DMS 273 treated with DMSO at 0.1 percent for 48 hours (cell line): ENCODE results near the gene ST8SIA4.

Experiments used
- DNase-seq: peaks from one replicate; lab custom pipeline; 2025; lab: John Stamatoyannopoulos, UW

The ST8SIA4 gene

DNA sequence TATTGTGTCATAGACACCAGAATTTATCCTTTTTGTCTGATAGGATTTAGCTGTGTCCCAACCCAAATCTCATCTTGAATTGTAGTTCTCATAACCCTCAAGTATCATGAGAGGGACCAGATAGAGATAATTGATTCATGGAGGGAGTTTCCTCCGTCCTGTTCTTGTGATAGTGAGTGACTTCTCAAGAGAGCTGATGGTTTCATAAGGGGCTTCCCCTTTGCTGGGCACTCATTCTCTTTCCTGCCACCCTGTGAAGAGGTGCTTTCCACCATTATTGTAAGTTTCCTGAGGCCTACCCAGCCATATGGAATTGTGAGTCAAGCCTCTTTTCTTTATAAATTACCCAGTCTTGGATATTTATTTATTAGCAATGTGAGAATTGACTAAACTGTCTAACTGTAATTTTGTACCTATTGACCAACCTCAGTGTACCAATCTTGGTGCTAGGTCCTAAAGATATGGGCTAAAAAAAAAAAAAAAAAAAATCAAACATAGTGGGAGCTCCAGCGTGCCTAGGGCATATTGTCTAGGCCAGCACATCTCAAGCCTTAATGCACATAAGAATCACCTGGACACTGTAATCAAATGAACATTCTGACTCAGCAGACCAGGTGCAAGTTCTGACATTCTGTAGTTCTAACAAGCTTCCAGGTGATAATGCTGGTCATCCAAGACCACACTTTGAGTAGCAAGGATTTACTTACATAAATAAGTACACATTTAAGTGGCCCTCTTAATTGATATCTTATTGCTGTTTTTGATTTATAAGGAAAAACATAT lies 30.5 kb downstream of the ST8SIA4 start:
- no peak for DNase-seq

DNA sequence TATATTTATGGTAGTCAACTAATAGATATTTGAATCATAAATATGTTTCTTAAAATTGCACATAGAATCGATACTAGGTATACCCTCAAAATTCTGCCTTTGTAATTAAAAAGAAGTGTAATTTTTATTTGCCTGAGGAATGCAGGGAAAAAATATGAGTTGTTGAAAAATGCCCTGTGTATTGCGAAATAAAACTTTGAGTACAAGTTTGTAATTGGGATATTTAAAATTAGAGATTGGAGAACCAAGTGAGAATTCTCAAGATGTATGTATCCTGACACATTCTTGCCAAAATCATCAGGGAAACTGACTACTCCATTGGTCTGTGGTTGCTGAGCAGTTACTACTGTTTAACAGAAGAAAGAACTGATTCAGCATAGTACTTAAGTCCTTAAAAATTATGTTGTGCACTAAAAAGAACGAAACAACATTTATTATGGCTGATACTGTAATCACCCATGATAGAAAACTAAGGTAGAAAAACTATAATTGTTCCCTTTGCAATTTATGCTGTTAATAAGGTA lies 36.0 kb downstream of the ST8SIA4 start:
- DNase-seq = no peak

DNA sequence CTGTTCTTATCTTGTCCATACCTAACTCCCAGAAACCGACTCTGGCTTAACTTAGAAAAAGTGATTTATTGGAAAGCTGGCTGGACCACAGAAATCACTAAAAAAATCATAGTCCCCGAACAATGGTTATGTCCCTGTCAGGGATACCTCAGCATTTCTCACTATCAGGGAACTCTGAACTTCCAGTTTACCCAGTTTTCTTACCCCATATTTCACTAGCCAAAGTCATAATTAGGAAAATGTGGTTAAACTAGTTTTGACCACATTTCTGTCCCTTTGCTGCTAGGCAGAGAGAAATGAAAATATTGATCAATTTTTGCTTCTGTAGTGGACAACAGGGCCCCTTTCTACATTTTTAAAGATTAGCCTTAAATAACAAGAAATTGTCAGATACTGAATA lies 38.2 kb downstream of the ST8SIA4 start:
- no peak for DNase-seq

DNA sequence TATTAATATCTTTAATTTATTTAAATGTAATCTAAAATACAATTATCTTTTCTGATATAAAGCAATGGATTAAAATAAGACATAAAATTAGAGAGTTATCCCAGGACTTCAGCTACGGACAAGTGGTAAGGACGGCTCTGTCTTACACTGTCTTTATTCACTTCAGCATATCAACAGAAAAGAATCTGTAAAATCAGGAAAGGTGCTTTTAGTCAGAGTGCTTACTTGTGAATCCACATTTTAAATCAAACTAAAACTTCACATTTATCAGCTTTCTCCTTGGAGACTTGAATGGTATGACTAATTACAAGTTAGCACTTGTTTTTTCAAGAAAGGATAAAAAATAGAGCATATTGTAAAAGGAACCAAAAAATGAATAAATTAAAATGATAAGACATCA lies 39.3 kb downstream of the ST8SIA4 start:
- no peak for DNase-seq

DNA sequence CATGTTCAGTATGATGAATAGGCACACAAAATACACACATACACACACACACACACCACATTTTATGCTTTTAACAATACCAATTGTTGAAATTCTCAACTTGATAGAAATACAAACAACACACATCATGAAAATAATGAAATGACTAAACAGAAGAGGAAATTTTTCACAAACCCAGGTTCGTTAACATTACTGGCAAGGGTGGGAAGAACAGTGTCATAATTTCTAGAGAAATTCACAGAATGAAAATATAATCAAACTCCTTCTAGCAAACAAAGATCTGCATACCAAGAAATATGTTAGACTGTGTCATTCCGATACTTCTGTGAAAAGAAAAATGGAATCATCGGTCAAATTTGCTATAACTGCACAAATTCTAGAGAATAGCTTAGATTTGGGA lies 41.9 kb downstream of the ST8SIA4 start:
- no peak for DNase-seq

DNA sequence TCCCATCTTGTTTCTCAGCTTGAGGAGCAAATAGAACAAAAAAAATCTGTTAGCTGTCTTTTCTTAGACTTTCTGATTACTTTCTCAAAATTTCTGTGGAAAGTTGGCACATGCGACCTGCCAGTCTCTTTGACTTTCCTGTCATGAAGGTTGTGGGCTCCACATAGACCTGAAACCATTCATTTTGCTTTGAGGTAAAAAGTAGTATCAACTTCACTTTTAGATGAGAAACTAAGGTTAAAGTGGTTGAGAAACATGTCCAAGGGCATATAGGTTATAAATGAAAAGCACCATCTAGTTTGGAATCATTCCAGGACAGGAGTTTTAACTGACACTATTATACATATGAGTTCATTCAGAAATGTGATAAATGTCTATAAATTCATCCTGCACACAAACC lies 42.7 kb downstream of the ST8SIA4 start:
- DNase-seq = no peak

DNA sequence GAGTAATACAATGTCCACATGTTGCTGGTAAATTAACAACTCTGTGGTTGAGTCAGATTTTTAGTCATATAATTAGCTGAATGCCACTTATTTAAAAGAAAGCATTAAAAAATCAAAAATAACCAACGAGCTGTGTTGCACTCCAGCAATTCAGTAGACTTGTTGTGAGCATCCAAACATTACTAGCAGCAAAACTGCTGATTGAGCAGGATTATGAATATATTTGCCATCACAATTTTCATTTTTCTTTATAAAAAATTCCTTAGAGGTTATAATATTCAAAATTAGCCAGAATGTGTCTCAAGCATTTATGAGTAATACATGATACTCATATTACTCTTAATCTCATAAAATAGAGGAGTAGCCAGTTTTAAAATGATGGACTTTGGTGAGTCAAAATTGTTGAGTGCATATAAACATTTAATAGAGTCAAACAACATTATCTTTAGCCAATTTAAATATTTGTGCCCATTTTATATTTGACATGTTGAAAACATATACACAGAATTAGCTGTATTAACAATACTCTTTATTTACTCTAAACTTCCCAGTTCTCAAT lies 44.0 kb downstream of the ST8SIA4 start:
- DNase-seq = no peak

DNA sequence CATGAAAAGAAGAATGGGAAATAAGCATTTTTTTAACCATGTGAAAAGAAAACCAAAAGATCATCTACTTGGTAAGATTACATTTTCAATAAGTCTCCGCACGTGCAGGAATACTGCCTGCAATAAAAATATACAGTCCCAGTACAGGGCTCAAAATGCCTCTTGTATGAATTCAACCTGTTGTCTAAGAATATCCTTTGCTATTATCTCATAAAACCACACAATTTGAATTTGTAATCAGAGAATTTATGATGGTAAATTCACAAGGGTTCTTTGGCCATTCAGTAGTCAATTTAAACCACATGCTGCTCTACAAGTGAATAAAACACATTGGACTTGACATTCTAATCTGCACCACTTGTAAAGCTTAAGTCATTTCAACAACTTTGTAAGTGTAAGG lies 46.6 kb downstream of the ST8SIA4 start:
- no peak for DNase-seq

DNA sequence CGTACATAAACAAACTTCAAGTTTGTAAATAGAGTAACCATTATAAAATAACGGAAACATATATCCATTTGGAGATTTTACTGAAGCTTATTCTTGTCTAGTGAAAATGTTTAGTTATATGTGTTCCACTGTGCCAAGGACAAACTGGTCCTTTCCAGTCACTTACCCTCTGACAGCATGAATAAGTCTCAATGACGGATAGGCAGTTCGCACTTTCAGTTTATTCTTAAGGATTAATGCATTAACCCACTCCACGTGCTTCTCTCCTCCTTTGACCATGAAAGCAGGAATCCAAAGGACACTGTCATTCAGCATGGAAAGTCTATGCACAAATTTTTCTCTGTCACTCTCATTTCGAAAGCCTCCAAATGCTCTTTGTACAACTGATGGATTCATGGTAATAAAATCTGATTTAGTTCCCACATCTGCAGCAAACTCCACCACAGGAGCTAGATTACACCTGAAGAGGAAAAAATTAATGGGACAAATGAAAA lies 47.1 kb downstream of the ST8SIA4 start:
- no peak for DNase-seq

DNA sequence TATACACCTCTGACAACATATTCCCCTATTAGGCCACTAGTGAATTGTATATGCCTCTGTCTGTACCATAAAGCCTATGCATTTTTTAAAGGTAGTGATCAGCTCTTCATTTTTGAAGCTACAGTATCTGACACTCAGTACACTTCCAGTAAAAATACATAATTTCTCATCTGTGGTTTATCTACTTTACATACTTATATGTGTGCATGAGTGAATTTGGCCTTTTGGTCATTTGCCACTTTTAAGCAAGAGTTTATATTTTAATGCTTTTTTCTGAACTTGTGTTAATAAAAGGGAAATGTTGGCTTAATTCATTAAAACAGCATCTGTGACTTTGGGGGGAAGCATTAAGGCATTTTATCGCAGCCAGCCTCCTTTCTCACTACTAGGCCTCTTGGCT lies 47.8 kb downstream of the ST8SIA4 start:
- DNase-seq = no peak

DNA sequence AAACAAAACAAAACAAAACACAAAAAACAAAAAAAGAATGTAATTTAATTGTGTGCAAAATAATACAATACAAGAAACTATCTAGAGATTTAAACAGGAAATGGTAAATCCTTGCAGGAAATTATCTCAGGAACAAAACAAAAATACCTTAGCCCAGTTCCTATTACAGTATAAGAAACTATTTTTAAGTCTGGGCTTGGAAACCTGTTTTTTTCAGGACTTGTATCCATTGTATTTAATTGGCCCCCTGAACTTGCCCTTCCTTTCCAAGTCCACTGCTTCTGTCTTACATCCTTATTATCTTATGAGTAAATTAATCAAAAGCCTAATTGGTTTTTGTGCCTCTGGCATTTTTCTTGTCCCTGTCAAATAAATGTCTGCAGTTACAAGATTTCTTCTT lies 48.5 kb downstream of the ST8SIA4 start:
- DNase-seq = no peak

DNA sequence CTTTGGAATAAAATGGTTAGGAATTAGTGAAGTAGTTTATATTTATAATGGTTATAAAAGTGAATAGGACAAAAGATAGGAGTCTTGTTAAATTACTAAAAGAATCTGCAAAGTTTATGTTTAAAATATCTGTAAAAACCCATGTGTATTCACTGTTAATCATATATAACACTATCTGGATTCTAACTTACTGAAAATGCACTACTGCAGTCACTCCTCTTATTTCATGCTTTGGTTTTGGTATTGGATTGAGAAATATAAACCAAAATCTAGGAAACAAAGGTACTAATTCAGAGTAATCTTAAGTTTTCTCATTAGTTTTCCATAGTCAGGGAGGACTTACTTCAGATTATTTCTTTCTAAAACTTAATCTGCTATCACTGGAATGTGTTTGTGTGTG lies 49.5 kb downstream of the ST8SIA4 start:
- no peak for DNase-seq

DNA sequence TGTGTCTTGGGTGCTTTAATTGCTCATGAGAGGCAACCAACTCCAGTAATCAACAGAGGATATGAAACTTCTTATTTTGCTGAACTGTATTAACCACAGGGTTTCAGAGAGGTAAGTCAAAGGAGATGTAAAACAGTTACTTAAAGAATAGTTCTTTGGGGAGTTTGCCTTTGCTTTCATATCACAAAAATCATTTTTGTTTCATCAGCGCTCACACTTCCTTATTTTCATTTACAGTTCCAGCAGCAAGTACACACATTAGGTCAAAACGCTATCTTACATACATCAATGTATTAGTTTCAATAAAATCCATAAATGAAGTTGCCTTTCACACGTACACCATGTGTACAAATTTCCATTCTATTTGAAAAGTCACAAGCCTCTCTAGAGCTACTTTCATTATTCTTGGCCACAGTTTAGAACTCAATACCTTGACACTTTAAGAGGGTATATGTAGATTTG lies 50.1 kb downstream of the ST8SIA4 start:
- no peak for DNase-seq

DNA sequence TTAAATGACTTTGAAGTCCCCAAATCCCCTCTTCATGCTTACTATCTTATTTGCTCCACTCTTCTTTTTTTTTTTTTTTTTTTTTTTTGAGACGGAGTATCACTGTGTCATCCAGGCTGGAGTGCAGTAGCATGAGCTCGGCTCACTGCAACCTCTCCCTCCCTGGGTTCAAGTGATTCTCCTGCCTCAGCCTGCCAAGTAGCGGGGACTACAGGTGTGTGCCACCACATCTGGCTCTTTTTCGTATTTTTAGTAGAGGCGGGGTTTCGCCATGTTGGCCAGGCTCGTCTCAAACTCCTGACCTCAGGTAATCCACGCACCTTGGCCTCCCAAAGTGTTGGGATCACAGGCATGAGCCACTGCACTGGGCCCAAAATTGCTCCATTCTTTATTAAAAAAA lies 51.0 kb downstream of the ST8SIA4 start:
- DNase-seq = no peak

DNA sequence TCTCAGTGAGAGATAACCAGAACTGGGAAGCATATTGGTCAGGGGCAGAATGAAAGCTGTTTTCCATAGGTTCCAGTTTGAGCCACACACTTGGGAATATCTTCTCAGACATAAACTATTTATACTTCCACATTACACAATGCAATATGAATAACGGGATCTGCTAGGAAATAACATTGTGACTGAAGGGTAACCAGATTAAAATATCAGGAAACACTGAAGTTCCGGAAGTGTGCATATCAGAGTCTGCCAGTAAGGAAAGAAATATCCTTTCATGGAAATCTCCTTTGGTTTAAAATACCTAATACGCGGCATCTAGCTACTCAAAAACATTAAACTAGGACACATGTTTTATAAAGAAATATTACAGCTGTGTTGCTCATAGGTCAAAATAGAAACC lies 56.3 kb downstream of the ST8SIA4 start:
- DNase-seq = no peak

DNA sequence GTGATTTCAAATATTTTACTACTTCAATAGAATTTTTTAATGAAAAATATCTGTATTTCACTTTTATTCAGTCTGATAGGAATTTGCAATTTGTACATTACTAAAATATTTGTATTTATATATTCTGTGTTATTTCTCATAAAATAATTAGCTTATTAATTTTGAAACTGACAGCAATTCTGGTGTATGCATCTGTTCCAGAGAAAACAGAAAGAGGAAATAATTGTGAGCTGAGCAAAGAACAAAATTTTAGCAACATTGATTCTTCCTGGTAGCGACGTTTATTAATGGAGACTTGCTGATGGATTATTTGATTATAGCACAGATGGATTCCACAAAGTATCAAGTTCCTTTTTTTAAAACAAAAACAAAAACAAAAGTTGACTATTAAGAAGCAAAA lies 61.0 kb downstream of the ST8SIA4 start:
- DNase-seq = no peak

DNA sequence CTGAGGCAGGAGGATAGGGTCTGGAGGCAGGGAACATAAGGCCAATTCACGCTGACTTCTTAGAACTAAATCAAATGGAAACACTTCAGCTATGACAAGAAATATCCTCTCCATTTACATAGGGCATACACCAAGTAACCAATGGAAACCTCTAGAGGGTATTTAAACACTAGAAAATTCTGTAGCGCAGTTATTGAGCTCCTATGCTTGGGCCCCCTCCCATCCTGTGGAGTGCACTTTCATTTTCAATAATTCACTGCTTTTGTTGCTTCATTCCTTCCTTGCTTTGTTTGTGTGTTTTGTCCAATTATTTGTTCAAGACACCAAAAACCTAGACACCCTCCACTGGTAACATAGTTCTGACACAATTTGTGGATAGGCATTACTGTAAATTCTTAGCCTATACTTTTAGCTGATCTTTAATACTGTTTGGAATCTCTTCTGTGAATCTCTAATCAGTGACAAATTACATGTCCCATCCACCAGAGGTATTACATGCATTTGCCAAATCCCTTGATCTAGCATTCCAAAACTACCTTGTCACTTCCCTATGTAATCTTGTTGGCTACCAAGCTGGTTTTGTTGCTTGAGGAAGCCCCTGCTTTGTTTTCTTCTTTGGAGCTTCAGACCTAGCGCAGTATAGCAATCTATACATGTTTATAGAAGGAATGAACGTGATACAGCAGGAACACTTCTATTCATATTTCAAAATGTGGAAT lies 61.6 kb downstream of the ST8SIA4 start:
- DNase-seq = no peak

DNA sequence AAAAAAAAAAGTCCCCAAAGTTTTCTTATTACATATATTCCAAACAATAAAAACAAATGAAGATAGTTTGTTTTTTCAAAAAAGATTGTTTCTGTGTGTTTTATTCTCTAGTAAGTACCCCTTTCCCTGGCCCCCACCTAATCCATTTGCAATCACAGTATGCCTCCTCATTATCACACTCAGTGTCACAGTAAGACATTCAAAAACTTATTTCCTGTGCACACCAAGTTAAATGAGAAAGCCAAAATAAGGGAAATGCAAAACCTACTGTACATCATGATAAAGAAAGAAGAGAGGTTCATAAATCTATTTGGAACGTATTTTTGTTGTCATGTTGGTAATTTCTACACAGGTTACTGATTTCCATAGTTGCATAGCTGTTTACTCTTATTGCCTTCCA lies 62.3 kb downstream of the ST8SIA4 start:
- no peak for DNase-seq

DNA sequence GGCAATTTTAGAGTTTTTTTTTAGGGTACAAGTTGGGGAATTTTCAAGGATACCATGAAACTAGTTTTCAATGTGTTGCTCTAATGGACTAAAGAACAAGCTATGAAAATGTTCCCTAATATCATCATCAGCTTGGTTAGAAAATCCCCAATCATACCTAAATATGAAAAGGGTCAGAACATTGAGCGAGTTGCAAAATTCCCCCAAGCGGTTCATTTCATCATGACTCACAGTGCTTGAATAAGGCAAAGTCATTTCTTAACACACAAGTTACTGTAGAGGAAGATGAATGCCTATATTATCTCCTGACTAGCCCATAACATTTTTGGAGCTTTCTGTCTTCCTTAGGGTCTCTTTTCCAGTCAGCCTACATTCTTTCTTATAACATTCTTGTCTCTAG lies 62.7 kb downstream of the ST8SIA4 start:
- DNase-seq = no peak

DNA sequence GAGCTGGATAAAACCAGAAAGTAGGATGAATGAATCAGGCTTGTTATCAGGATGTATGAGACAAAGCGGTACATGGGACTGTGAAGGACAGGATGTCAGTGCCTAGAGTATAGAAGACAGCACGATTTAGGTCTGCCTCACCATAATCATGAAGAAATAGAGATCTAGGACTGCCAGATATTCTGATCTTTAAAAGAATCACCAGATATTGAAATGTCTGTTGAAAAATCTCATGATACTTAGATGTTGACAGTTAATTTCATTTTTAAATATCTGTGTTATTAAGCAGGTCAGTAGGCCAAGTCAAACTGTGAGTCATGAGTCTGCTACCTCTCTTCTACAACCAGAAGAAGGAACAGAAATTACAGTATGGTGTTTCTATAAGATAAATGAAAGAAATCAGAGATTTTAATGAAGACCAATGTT lies 65.0 kb downstream of the ST8SIA4 start:
- no peak for DNase-seq

DNA sequence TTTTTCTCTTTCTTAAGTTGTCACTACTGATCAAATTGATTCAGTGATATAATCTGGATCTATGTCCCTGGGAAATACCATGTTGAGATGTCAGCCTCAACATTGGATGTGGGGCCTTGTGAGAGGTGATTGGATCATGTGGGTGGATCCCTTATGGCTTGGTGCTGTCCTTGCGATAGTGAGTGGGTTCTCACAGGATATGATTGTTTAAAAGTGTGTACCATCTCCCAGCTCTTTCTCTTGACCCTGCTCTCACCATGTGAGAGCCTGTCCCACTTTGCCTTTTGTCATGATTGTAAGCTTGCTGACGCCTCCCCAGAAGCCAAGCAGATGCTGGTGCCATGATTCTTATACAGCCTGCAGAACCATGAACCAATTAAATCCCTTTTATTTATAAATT lies 68.6 kb downstream of the ST8SIA4 start:
- no peak for DNase-seq

DNA sequence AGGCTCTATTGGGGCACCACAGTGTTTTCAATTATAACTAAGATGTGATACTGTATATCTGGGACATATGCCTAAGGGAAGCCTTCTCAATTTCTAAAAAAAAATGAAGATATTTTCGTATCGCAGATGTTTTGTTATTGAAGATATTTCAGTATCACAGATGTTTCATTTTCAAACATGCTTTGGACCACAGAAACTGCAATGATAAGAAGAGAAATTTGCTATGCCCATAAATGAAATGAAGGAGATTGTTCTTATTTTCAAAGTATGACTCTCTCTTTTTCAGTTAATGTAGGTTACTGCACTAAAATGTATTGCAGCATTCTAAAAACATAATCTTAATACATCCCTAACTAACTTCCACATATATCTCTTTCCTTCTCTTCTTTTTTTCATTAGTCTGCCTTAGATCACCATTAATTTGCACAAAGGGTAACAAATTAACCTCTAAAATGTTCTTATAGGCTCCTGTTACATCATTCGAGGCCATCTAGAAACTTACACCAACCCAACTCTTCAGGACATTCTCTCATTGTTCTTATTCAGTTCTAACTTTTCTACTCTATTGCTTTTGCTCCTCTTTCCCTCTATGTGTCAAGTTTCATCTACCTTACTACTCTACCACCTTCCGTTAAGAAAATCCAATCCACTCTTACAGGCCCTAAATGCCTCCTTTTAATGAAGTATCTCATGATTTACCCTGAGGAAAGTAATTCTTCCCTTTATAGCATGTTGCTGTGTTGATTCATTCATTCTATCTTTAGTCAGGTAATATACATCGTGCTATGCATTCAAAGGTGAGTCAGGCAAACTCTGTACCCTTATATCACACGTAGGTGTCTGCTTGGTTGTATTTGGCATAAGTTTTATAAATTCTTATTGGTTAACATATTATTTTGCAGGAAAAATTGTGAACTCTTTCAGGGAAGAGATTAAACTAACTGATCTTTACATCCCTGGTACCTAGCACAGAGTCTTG lies 70.5 kb downstream of the ST8SIA4 start:
- no peak for DNase-seq
